ENCODE data around the gene WNT1.

Gene WNT1

DNA sequence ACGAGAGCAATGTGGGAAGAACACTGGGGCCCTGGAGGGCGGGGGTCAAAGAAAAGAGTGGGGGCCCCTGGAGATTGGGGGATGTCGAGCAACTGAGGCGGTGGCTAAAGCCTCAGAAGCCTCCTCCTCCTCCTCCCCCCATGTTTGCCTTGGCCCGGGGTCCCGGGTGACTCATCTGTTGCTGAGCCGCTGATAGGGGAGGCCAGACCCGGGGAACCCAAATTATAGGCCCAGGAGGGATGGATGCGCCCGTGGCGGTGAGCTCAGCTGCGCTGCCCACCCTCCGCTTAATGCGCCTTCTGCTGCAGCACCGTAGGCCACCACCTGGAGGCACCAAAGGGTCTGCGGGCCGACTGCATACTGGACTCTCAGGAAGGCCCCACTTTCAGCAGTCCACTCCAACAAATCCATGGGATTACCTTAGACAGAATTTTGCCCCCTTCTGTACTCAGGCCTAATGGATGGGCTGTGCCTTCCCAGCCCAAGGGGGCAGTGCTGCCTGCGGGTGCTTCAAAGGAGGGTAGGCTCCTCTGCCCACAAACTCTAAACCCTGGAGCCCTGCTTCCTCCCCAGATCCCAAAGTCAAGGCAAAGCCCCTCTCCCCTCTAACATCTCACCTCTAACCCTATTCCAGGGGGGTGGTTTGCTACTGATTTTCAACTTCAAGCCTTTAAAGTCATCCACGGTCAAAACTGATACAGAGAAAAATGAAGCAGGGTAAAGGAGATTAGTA, 4.0 kb upstream of the WNT1 start:
- no peak for TF ChIP-seq EP300 (IDR thresholded peaks at IDR 0.05; ENCODE audit: borderline replicate concordance)
- no peak for TF ChIP-seq YY1 (IDR thresholded peaks at IDR 0.05; ENCODE audit: low read depth)
- TF ChIP-seq FOXM1 (IDR thresholded peaks at IDR 0.05; ENCODE audit: borderline replicate concordance, low read depth) = no peak
- TF ChIP-seq, protein P1, sequence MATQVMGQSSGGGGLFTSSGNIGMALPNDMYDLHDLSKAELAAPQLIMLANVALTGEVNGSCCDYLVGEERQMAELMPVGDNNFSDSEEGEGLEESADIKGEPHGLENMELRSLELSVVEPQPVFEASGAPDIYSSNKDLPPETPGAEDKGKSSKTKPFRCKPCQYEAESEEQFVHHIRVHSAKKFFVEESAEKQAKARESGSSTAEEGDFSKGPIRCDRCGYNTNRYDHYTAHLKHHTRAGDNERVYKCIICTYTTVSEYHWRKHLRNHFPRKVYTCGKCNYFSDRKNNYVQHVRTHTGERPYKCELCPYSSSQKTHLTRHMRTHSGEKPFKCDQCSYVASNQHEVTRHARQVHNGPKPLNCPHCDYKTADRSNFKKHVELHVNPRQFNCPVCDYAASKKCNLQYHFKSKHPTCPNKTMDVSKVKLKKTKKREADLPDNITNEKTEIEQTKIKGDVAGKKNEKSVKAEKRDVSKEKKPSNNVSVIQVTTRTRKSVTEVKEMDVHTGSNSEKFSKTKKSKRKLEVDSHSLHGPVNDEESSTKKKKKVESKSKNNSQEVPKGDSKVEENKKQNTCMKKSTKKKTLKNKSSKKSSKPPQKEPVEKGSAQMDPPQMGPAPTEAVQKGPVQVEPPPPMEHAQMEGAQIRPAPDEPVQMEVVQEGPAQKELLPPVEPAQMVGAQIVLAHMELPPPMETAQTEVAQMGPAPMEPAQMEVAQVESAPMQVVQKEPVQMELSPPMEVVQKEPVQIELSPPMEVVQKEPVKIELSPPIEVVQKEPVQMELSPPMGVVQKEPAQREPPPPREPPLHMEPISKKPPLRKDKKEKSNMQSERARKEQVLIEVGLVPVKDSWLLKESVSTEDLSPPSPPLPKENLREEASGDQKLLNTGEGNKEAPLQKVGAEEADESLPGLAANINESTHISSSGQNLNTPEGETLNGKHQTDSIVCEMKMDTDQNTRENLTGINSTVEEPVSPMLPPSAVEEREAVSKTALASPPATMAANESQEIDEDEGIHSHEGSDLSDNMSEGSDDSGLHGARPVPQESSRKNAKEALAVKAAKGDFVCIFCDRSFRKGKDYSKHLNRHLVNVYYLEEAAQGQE (IDR thresholded peaks at IDR 0.05; ENCODE audit: low read depth) = no peak
- no peak for TF ChIP-seq NFIC (IDR thresholded peaks at IDR 0.05)
- TF ChIP-seq TAF1 (IDR thresholded peaks at IDR 0.05; ENCODE audit: low read depth) = no peak
- TF ChIP-seq TEAD4 (IDR thresholded peaks at IDR 0.05) = no peak
- TF ChIP-seq TCF12 (IDR thresholded peaks at IDR 0.05; ENCODE audit: low read depth) = no peak
- TF ChIP-seq, protein P2, sequence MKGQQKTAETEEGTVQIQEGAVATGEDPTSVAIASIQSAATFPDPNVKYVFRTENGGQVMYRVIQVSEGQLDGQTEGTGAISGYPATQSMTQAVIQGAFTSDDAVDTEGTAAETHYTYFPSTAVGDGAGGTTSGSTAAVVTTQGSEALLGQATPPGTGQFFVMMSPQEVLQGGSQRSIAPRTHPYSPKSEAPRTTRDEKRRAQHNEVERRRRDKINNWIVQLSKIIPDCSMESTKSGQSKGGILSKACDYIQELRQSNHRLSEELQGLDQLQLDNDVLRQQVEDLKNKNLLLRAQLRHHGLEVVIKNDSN (IDR thresholded peaks at IDR 0.05) = no peak
- TF ChIP-seq, protein P3, sequence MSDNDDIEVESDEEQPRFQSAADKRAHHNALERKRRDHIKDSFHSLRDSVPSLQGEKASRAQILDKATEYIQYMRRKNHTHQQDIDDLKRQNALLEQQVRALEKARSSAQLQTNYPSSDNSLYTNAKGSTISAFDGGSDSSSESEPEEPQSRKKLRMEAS (IDR thresholded peaks at IDR 0.05) = no peak
- TF ChIP-seq CEBPB (IDR thresholded peaks at IDR 0.05) = no peak
- no peak for TF ChIP-seq CREB1 (IDR thresholded peaks at IDR 0.05; ENCODE audit: low read depth)

DNA sequence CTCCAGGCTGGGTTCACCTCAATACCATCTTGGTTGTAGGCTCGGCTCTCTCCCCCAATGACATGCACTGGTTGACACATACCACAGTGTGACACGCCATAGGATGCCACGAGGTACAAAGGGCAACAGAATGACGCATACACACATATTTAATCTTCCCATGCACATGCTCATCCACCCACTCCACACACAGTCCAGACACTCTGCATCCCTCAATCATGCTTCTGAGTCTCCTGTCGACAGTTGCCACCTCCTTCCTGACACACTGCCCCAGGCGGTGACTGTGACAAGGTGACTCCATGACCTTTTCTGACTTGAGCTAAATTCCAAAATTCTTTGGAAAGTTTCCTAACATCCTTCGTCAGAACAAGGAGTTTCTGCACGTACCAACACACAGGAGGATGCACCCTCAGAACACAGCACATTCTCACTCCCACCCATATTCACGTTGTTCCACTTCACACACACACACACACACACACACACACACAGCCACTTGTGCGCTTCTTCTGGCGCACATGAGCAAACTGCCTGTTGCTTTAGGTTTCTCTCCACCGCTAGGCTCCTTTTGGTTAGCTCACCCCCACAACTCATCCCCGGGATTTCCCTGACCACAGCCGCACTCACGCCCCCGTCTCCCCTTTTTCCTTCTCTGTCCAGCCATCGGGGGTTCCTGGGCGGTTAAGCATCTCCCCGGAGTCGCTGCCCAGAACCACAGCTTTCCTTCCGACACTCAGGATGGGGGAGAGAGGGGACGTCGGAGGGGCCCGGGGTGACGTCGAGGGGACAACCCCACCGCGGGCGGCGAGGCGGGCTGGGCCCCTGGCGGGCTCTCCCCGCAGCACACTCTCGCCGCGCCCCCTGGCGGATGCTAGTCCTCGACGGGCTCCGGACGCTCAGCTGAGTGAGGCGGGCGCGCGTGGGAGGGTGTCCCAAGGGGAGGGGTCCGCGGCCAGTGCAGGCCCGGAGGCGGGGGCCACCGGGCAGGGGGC, 536 bp upstream of the WNT1 start:
- TF ChIP-seq, protein P1 (IDR thresholded peaks at IDR 0.05; ENCODE audit: low read depth) = no peak
- TF ChIP-seq, protein P3 (IDR thresholded peaks at IDR 0.05) = peak; percentile 44; the same call in 1 of the 2 replicates
- TF ChIP-seq RAD21 (IDR thresholded peaks at IDR 0.05; ENCODE audit: low read depth) (peak; percentile 36; the same call in 1 of the 2 replicates), NFIC (IDR thresholded peaks at IDR 0.05) (no peak), EGR1 (IDR thresholded peaks at IDR 0.05) (peak; percentile 59), CEBPB (IDR thresholded peaks at IDR 0.05) (no peak), ZBTB7A (IDR thresholded peaks at IDR 0.05; ENCODE audit: low read depth) (peak; percentile 65; the same call in 1 of the 2 replicates)
- TF ChIP-seq, protein P2 (IDR thresholded peaks at IDR 0.05) = no peak

DNA sequence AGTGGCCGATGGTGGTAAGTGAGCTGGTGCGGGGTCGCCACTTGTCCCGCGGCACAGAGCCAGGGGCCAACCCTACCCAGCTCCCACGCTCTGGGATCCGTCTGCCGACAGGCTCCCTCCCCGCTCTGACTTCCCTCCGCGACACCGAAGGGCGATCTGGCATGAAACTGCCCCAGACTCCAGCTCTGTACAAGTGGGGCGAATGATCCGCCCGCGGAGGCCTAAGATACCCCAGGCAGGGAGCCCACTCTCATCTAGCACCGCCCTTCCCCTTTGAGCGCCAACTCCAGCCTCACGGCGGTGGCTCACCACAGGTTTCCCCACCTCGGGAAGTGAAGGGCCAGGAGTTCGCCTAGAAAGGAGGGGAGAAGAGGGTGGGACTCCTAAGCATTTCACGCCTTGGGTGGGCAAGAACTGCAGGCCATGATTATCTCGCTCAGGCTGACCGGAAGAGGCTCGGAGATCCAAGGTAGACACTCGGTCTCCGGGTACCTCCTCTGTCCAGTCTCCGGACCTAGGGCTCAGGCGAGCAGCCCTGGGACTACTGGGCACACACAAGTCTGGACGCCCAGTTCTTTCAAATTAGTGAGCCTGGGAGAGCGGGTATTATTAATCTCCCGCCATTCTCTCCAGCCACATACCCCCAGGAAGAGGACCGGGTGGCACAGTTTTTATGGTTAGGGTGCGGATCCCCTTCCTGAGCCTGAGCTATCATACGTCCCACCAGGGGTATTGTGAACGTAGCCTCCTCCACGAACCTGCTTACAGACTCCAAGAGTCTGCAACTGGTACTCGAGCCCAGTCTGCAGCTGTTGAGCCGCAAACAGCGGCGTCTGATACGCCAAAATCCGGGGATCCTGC, 849 bp downstream of the WNT1 start:
- no peak for TF ChIP-seq EGR1 (IDR thresholded peaks at IDR 0.05)
- no peak for TF ChIP-seq FOXM1 (IDR thresholded peaks at IDR 0.05; ENCODE audit: borderline replicate concordance, low read depth)
- no peak for TF ChIP-seq ZBTB7A (IDR thresholded peaks at IDR 0.05; ENCODE audit: low read depth)
- TF ChIP-seq TCF12 (IDR thresholded peaks at IDR 0.05; ENCODE audit: low read depth) = no peak
- TF ChIP-seq YY1 (IDR thresholded peaks at IDR 0.05; ENCODE audit: low read depth) = no peak
- TF ChIP-seq NFIC (IDR thresholded peaks at IDR 0.05) = no peak
- TF ChIP-seq, protein P1 (IDR thresholded peaks at IDR 0.05; ENCODE audit: low read depth) = no peak
- no peak for TF ChIP-seq RAD21 (IDR thresholded peaks at IDR 0.05; ENCODE audit: low read depth)
- TF ChIP-seq, protein P2 (IDR thresholded peaks at IDR 0.05) = no peak
- TF ChIP-seq CEBPB (IDR thresholded peaks at IDR 0.05) = no peak
- TF ChIP-seq, protein P3 (IDR thresholded peaks at IDR 0.05) = no peak; the same call in 1 of the 2 replicates
- no peak for TF ChIP-seq TAF1 (IDR thresholded peaks at IDR 0.05; ENCODE audit: low read depth)
- no peak for TF ChIP-seq TEAD4 (IDR thresholded peaks at IDR 0.05)
- no peak for TF ChIP-seq EP300 (IDR thresholded peaks at IDR 0.05; ENCODE audit: borderline replicate concordance)
- TF ChIP-seq CREB1 (IDR thresholded peaks at IDR 0.05; ENCODE audit: low read depth) = no peak
